ENCODE measurements around the gene OSBPL2. TPM values are rescaled to one million over a fixed set of nuclear protein-coding genes. Genes with fewer than 3 reads are reported as not detected.

OSBPL2 gene
- total RNA-seq, 1 donor from 2014 or later: 55.3 TPM

DNA sequence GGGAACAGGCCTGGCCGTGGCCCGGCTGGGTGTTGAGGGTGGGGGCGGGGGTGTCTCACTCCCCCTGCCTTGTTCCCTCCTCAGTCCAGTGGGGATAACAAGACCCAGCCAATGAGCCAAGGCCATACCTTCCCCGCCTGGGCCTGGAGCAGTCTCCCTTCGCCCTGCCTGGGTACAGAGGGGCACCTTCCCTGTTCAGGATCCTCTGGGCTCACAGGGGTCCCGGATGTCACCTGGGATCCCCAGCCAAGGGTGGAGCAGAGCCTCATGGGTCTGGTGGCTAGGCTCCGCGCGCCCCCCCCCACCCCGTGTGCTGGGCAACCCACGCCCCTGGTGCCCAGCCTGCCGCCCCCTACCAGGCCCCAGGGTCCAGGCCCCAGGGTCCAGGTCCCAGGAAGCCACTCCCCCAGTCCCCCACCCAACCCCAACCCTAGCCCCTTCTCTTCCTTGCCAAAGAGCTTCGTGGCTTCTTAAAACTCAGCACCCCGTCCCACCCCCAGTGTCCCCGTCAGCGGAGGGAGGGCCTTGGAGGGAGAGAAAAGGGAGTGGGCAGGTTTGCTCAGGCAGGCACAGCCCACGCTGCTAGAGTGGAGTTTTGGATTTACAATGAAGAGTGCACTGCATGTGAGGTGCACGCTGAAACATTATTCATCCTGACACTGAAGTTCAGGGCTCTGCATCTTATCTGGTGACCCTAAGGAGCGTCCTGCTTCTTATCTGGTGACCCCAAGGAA, 30.1 kb upstream of the OSBPL2 start:
- Histone ChIP-seq H3K4me3 (no peak overlapping the region), H3K9me3 (replicated peaks) (no peaks in the 10 kb centered on the region), H3K4me1 (peaks cover 3% of the 10 kb centered on the region), H3K27ac (replicated peaks) (no peak overlapping the region), H3K27me3 (ENCODE audit: low read depth) (peaks cover 25% of the 10 kb centered on the region), H3K36me3 (peaks cover 2% of the 10 kb centered on the region)
- TF ChIP-seq, protein P1, sequence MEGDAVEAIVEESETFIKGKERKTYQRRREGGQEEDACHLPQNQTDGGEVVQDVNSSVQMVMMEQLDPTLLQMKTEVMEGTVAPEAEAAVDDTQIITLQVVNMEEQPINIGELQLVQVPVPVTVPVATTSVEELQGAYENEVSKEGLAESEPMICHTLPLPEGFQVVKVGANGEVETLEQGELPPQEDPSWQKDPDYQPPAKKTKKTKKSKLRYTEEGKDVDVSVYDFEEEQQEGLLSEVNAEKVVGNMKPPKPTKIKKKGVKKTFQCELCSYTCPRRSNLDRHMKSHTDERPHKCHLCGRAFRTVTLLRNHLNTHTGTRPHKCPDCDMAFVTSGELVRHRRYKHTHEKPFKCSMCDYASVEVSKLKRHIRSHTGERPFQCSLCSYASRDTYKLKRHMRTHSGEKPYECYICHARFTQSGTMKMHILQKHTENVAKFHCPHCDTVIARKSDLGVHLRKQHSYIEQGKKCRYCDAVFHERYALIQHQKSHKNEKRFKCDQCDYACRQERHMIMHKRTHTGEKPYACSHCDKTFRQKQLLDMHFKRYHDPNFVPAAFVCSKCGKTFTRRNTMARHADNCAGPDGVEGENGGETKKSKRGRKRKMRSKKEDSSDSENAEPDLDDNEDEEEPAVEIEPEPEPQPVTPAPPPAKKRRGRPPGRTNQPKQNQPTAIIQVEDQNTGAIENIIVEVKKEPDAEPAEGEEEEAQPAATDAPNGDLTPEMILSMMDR (IDR thresholded peaks at IDR 0.05; ENCODE audit: borderline replicate concordance): no peak
- intact Hi-C loops (cut with micrococcal nuclease): no loop called here
- no peak for DNase-seq

DNA sequence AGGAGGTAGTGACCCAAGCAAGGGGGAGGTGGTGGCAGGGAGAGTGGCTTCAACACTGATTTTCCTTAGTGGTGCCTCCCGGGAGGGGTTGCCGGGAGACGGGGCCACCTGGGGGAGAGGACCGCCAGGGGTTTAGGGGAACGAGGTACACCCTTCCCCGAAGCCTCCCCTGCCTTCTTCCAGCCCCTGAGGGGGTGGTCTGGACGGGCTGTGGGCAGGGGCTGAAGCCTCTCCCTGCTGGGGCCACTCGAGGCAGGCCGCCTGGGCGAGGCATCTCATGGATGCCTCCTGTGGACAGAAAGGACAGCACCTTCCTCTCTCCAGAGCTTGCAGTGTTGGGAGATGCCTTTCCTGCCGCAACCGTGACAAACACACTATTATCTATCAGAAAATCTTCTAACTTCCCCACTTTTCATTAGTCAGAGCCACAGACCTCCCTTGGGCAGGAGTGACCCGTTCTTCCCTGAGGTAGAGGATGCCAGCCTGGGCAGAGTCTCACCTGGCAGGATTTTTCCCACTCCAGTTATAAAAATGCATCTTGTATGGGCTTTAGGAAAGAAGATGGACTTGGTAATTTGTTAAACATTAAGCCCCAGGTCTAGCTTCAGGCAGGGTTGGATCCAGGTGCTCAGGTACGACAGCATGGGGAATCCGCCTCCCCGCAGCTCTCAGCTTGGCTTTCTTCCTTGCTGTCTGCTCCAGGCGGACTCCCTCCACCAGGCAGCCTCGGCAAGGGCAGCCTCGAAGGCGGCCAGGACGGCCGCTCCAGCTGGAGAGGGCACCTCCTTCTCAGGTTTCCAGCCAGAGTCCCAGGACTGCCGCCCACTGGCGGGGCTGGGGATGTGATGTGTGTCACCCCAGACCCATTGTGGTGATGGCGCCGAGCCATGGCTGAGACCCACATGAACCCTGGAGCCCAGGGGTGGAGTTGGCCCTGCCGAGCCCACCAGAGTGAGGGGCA, 29.2 kb upstream of the OSBPL2 start:
- TF ChIP-seq, protein P1 (IDR thresholded peaks at IDR 0.05; ENCODE audit: borderline replicate concordance): no peak
- Histone ChIP-seq H3K4me3 (no peak overlapping the region), H3K4me1 (peaks cover 3% of the 10 kb centered on the region), H3K9me3 (replicated peaks) (no peaks in the 10 kb centered on the region), H3K27me3 (ENCODE audit: low read depth) (peaks cover 30% of the 10 kb centered on the region), H3K36me3 (no peaks in the 10 kb centered on the region), H3K27ac (replicated peaks) (no peak overlapping the region)
- intact Hi-C loops (cut with micrococcal nuclease): no loop called here
- DNase-seq: no peak

DNA sequence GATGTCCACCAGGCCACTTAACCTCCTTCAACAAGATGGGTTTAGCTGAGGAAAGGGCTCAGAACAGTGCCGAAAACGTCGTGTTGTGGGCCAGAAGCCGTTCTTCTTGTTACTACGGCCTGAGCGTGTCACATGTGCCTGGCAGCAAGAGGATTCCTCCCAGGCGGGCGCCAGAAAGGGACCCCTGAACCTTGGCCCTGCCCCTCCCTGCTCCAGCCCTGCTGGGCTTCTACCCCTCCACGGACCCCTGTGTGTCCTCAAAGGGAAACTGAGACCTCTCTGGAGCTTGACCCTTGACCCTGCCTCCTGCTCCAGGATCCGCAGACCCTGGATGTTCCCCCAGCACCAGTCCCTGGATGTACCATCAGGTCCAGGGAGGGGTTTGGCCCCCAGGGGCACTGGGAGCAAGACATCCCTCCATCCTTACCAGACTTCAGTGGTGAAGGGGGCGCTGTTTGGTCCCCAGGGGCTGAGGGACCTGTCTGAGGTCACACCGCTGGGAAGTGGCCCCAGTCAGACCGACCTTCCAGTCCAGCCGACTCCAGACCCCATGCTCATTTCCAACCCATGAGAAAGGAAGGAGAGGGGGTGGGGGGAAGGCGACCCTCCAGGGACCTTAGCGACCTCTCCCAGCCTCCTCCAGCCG, 28.3 kb upstream of the OSBPL2 start:
- peaks cover 39% of the 10 kb centered on the region for H3K27me3 ChIP-seq (ENCODE audit: low read depth)
- H3K9me3 ChIP-seq (replicated peaks): no peaks in the 10 kb centered on the region
- no peak for DNase-seq
- no peak overlapping the region for H3K27ac ChIP-seq (replicated peaks)
- peaks cover 3% of the 10 kb centered on the region for H3K4me1 ChIP-seq
- intact Hi-C loops (cut with micrococcal nuclease): no loop called here
- no peak overlapping the region for H3K4me3 ChIP-seq
- TF ChIP-seq, protein P1 (IDR thresholded peaks at IDR 0.05; ENCODE audit: borderline replicate concordance): no peak
- no peaks in the 10 kb centered on the region for H3K36me3 ChIP-seq

DNA sequence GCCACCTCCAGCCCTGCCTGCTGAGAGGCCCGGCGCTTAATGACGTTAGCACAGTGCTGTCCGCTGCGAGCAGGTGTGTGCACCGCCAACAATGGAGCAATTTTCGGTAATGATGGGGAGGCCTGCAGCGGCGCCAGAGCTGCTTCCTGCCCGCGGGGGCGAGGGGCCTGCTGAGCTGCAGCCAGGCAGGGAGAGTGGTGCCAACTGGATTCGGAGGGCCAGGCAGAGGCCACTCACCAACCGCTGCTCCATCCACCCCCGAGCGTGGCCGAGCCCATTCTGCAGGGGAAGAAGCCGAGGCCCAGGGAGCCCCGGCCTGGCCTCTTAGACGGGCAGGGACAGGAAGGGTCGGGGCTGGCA, 27.8 kb upstream of the OSBPL2 start:
- intact Hi-C loops (cut with micrococcal nuclease): no loop called here
- Histone ChIP-seq H3K9me3 (replicated peaks) (no peaks in the 10 kb centered on the region), H3K36me3 (no peaks in the 10 kb centered on the region), H3K27ac (replicated peaks) (no peak overlapping the region), H3K4me3 (no peak overlapping the region), H3K27me3 (ENCODE audit: low read depth) (peaks cover 44% of the 10 kb centered on the region), H3K4me1 (peaks cover 3% of the 10 kb centered on the region)
- TF ChIP-seq, protein P1 (IDR thresholded peaks at IDR 0.05; ENCODE audit: borderline replicate concordance): no peak
- DNase-seq: no peak

DNA sequence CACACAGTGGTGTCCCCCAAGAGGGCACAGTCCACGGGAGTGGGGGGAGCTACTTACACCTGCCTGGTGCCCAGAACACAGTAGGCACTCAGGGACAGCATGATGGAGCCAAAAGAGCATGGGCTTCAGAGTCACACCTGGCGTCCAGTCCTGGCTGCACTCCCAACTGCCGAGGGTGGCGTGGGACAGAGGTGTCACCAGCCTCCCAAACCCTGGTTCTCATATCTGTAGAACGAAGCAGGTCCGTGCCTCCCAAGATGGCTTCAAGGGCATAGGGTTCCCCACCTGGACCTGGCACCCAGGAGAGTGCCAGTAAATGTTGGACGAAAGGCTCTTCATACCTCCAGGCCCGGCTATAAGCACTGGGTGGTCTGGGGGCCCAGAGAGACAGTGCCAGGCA, 27.1 kb upstream of the OSBPL2 start:
- intact Hi-C loops (cut with micrococcal nuclease): no loop called here
- peaks cover 51% of the 10 kb centered on the region for H3K27me3 ChIP-seq (ENCODE audit: low read depth)
- H3K4me1 ChIP-seq: peaks cover 3% of the 10 kb centered on the region

More for the DNA sequence above, 27.1 kb upstream of the OSBPL2 start:
- H3K27ac ChIP-seq (replicated peaks): no peak overlapping the region
- no peak for DNase-seq
- no peak overlapping the region for H3K4me3 ChIP-seq
- H3K36me3 ChIP-seq: no peaks in the 10 kb centered on the region
- TF ChIP-seq, protein P1 (IDR thresholded peaks at IDR 0.05; ENCODE audit: borderline replicate concordance): no peak
- no peaks in the 10 kb centered on the region for H3K9me3 ChIP-seq (replicated peaks)

Measured in left ventricle myocardium inferior (tissue), 1 donor.